HEK293T (cell line): ENCODE data around the gene RAB6A.
"Not testable (repeated sequence)": the region's sequence is repeated elsewhere in the genome, so short reads cannot be mapped to it uniquely, and the experiment has no call there.

ENCODE experiments used
- CTBP1 ChIP-seq: fragments of 450-650 bp; IDR thresholded peaks from 2 replicates; pipeline ENCODE4 v1.6.1; 2016; ENCODE audit warnings: borderline replicate concordance
- NFRKB ChIP-seq: fragments of 450-650 bp; IDR thresholded peaks from 2 replicates; pipeline ENCODE4 v1.6.1; 2016; ENCODE audit warnings: mild to moderate bottlenecking, moderate library complexity
- SP1 ChIP-seq: fragments of 450-650 bp; IDR thresholded peaks from 2 replicates; pipeline ENCODE4 v1.6.1; 2017

DNA sequence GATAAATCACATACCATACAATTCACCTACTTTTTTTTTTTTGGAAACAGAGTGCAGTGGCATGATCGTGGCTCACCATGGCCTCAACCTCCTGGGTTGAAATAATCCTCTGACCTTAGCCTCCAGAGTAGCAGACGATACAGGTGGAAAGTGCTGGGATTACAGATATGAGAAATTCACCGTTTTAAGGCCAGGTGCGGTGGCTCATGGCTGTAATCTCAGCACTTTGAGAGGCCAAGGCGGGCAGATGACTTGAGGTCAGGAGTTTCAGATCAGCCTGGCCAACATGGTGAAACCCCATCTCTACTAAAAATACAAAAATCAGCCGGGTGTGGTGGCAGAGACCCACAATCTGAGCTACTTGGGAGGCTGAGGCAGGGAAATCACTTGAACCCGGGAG, 24.9 kb downstream of the RAB6A start:
- TF ChIP-seq CTBP1, SP1, NFRKB: not testable (repeated sequence)
